ENCODE data around the gene SOX18.

Gene SOX18

GRCh38 chr20:64037498-64038213 lies 11.8 kb downstream of the SOX18 start:
- Histone ChIP-seq H3K4me2 (peak overlapping the region; percentile 95 to 100 (median 99); a peak in 21 of 22 replicates), H3K9me3 (replicated peaks in 1 of 11) (no peaks in the 10 kb centered on the region), H3K9ac (0 out of 22 replicates have a peak overlapping the region, but pooled peaks of 1 of the 11 experiments have one; percentile 41), H3K4me1 (peaks cover 51 to 78% (median 73%) of the 10 kb centered on the region in 10 experiments), H3K27ac (no peak overlapping the region), H3K36me3 (peaks cover 10 to 33% (median 25%) of the 10 kb centered on the region in 11 experiments), H4K20me1 (peaks cover 0 to 60% (median 35%) of the 10 kb centered on the region in 11 experiments; a peak in 20 of 22 replicates), H3K27me3 (peaks cover 49 to 61% (median 56%) of the 10 kb centered on the region in 11 experiments), H3K4me3 (peak overlapping the region in 1 of 10 experiments; percentile 60; a peak in 3 of 20 replicates)
- no peak for TF ChIP-seq Cebpa-rat (IDR thresholded peaks at IDR 0.05)

DNA sequence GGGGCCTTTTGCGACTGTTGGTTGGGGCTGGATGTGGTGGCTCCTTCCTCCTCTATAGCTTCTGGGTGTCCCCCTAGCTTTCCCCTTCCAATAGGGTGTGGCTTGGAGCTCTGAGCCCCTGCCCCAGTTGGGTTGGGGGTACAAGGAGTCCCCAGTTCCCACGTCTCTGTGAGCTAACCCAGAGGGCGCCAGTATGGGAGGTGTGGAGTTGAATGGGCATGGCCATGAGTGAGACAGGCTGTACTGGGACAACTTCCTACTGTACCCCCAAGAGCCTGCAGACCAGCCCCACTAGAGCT lies 12.3 kb downstream of the SOX18 start:
- Histone ChIP-seq H3K27me3 (peaks cover 45 to 57% (median 52%) of the 10 kb centered on the region in 11 experiments), H3K36me3 (peaks cover 11 to 38% (median 30%) of the 10 kb centered on the region in 11 experiments), H3K4me3 (no peak overlapping the region), H3K27ac (peak overlapping the region in 4 of 11 experiments; percentile 20 to 56 (median 38); a peak in 4 of 22 replicates), H3K4me2 (peak overlapping the region in 9 of 11 experiments; percentile 70 to 100 (median 99); a peak in 18 of 22 replicates), H3K9me3 (replicated peaks in 1 of 11) (no peaks in the 10 kb centered on the region), H4K20me1 (peaks cover 0 to 65% (median 37%) of the 10 kb centered on the region in 11 experiments; a peak in 20 of 22 replicates), H3K4me1 (peaks cover 47 to 74% (median 69%) of the 10 kb centered on the region in 10 experiments), H3K9ac (peak overlapping the region in 2 of 11 experiments; percentile 39 to 41; a peak in 3 of 22 replicates)
- no peak for TF ChIP-seq Cebpa-rat (IDR thresholded peaks at IDR 0.05)

DNA sequence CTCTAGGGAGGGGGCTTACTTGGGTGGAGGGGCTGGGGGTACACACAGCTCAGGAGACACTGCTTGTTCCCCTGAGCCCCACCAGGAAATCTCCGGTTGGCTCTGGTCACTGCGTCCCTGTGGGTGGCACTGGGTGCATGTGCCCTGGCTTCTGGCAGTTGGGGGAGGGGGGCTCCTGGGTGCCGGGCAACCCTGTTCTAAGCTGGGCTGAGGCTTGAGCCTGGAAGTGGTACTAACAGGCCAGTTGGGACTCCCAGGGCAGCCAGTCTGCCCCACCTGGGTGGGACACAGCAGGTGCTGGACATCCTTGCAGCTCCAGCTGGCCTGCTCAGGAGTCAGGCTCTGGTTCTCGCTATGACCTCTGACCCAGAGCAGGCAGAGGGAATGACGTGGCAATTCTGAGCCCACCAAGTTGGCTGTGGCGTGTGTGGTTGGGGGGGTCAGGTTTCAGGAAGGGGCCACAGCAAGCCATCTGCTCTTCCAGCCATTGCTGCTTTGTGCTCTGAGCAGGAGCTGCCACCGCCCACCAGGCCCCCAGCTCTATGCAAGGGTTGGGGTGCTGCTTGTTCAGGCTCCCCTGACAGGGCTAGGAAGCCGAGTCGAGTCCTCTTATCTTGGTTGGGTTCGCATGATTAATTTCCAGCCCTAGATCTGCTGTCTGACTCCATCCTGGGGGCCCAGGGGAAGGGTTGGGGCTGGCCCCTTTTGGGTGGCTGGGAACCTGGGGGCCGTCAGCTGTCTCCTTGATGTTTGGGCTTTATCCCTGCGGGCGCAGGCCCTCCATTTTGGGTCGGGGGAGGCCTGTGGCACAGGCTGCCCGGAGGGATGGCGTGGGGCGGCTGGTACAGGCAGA lies 12.9 kb downstream of the SOX18 start:
- TF ChIP-seq Cebpa-rat (IDR thresholded peaks at IDR 0.05) = no peak
- Histone ChIP-seq H3K36me3 (peaks cover 16 to 44% (median 36%) of the 10 kb centered on the region in 11 experiments), H3K27ac (peak overlapping the region in 4 of 11 experiments; percentile 20 to 56 (median 38); a peak in 6 of 22 replicates), H3K27me3 (peaks cover 39 to 52% (median 46%) of the 10 kb centered on the region in 11 experiments), H3K9ac (peak overlapping the region in 5 of 11 experiments; percentile 12 to 43 (median 39); a peak in 7 of 22 replicates), H4K20me1 (peaks cover 0 to 70% (median 42%) of the 10 kb centered on the region in 11 experiments; a peak in 20 of 22 replicates), H3K4me2 (peak overlapping the region; percentile 19 to 100 (median 99); a peak in 21 of 22 replicates), H3K4me1 (peaks cover 42 to 68% (median 64%) of the 10 kb centered on the region in 10 experiments), H3K4me3 (no peak overlapping the region; a peak in 1 of 20 replicates), H3K9me3 (replicated peaks in 1 of 11) (no peaks in the 10 kb centered on the region)

GRCh38 chr20:64035933-64036345 lies 13.5 kb downstream of the SOX18 start, which contains the start of gene C20orf204:
C20orf204 (plus strand) TSS chr20:64036182; CDS start chr20:64036324, 142 bp downstream.
- H3K27me3 ChIP-seq = peaks cover 33 to 45% (median 40%) of the 10 kb centered on the region in 11 experiments
- TF ChIP-seq Cebpa-rat (IDR thresholded peaks at IDR 0.05) = no peak
- H3K27ac ChIP-seq = peak within 1 kb of the TSS in 4 of 11 experiments; percentile 20 to 56 (median 38); a peak in 6 of 22 replicates
- peaks cover 35 to 62% (median 57%) of the 10 kb centered on the region in 10 experiments for H3K4me1 ChIP-seq
- peaks cover 23 to 50% (median 41%) of the 10 kb centered on the region in 11 experiments for H3K36me3 ChIP-seq
- H3K9ac ChIP-seq = peak within 1 kb of the TSS in 5 of 11 experiments; percentile 12 to 43 (median 39); a peak in 8 of 22 replicates
- H4K20me1 ChIP-seq = peaks cover 0 to 75% (median 43%) of the 10 kb centered on the region in 11 experiments; a peak in 20 of 22 replicates
- H3K4me3 ChIP-seq = no peak within 1 kb of the TSS; a peak in 1 of 20 replicates
- peak within 1 kb of the TSS; percentile 19 to 100 (median 99); a peak in 21 of 22 replicates for H3K4me2 ChIP-seq
- no peaks in the 10 kb centered on the region for H3K9me3 ChIP-seq (replicated peaks in 1 of 11)

- Histone ChIP-seq H3K36me3 (peaks cover 29 to 57% (median 47%) of the 10 kb centered on the region in 11 experiments), H3K27ac (no peak overlapping the region; a peak in 1 of 22 replicates), H3K4me2 (peak overlapping the region in 10 of 11 experiments; percentile 38 to 100 (median 99); a peak in 19 of 22 replicates), H3K4me3 (no peak overlapping the region), H3K9me3 (replicated peaks in 1 of 11) (no peaks in the 10 kb centered on the region), H3K27me3 (peaks cover 26 to 39% (median 34%) of the 10 kb centered on the region in 11 experiments), H3K9ac (peak overlapping the region in 2 of 11 experiments; percentile 19 to 29; a peak in 3 of 22 replicates), H3K4me1 (peaks cover 29 to 55% (median 51%) of the 10 kb centered on the region in 10 experiments), H4K20me1 (peaks cover 0 to 80% (median 47%) of the 10 kb centered on the region in 11 experiments; a peak in 20 of 22 replicates)
- TF ChIP-seq Cebpa-rat (IDR thresholded peaks at IDR 0.05) = no peak
These were observed 14.1 kb downstream of the SOX18 start for GRCh38 chr20:64035066-64035932.

- no peak overlapping the region for H3K4me3 ChIP-seq
- no peak overlapping the region for H3K27ac ChIP-seq
- H3K36me3 ChIP-seq = peaks cover 42 to 69% (median 60%) of the 10 kb centered on the region in 11 experiments
- no peak overlapping the region for H3K9ac ChIP-seq
- peaks cover 17 to 43% (median 38%) of the 10 kb centered on the region in 10 experiments for H3K4me1 ChIP-seq
- no peaks in the 10 kb centered on the region for H3K9me3 ChIP-seq (replicated peaks in 1 of 11)
- H4K20me1 ChIP-seq = peaks cover 0 to 92% (median 50%) of the 10 kb centered on the region in 11 experiments; a peak in 20 of 22 replicates
- TF ChIP-seq Cebpa-rat (IDR thresholded peaks at IDR 0.05) = no peak
- H3K27me3 ChIP-seq = peaks cover 14 to 29% (median 22%) of the 10 kb centered on the region in 11 experiments; a peak in 20 of 22 replicates
- no peak overlapping the region for H3K4me2 ChIP-seq
These were observed 15.4 kb downstream of the SOX18 start for GRCh38 chr20:64033981-64034493.

Measured in BLaER1 treated with 17β-estradiol and CSF1 and Interleukin-3, amounts not matched to agents 10 nM and 100 nM (cell line).